PFSK-1 (cell line): ENCODE results near the gene SFI1.

Experiments used
- POLR2AphosphoS5 ChIP-seq: IDR thresholded peaks from 2 replicates; pipeline ENCODE4 v1.6.1; 2012; ENCODE audit warnings: low read depth, mild to moderate bottlenecking, control low read depth, low read length, moderate library complexity
- SIN3A ChIP-seq: IDR thresholded peaks from 2 replicates; pipeline ENCODE4 v1.6.1; 2012; ENCODE audit warnings: mild to moderate bottlenecking, low read length, moderate library complexity, borderline replicate concordance; ENCODE audit not compliant: insufficient read depth

DNA sequence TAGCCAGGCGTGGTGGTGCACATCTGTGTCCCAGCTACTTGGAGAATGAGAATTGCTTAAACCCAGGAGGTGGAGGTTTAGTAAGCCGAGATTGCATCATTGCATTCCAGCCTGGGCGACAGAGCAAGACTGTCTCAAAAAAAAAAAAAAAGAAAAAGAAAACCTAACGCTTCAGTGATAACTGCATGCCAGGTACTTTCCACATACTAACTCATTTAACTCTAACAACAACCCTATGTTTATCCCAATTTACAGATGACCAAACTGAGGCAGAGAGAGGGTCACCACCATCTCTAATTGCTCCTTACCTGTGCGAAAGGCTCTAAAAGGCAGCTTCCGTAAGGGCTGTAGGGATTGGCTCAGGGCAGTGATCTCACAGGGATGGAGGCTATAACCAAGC, 154.1 kb downstream of the SFI1 start:
- TF ChIP-seq SIN3A (no peak), POLR2AphosphoS5 (no peak)
